Activated CD4-positive, alpha-beta T cell treated with anti-CD3 and anti-CD28 coated beads, Interleukin-2, amount 50 U/mL, for 24 hours (primary cell): ENCODE results near the gene RELL1.
A peak's percentile ranks its signal among the peaks of the same experiment; 100 is the strongest.

Source experiments
- DNase-seq, 2 donors: peaks; one replicate each; pipeline ENCODE4 v3.0.0-alpha.2; 2020; ENCODE audit warnings: low read depth in 1 of 2, low spot score in 1 of 2

Gene RELL1

GRCh38 chr4:37603711-37604110 lies 82.5 kb downstream of the RELL1 start:
- DNase-seq = no peak

GRCh38 chr4:37603070-37603468 lies 83.1 kb downstream of the RELL1 start:
- DNase-seq = peak; percentile 63 to 69

- no peak for DNase-seq
Observed at GRCh38 chr4:37602454-37603069, 83.6 kb downstream of the RELL1 start.

GRCh38 chr4:37601531-37601930 lies 84.6 kb downstream of the RELL1 start:
- DNase-seq = no peak

GRCh38 chr4:37599092-37599790 lies 86.9 kb downstream of the RELL1 start:
- no peak for DNase-seq

- no peak for DNase-seq
Observed at GRCh38 chr4:37597034-37597433, 89.1 kb downstream of the RELL1 start.

GRCh38 chr4:37595875-37596680 lies 90.1 kb downstream of the RELL1 start:
- no peak for DNase-seq

- DNase-seq = no peak
Observed at GRCh38 chr4:37594099-37594498, 92.1 kb downstream of the RELL1 start.

GRCh38 chr4:37591349-37591748 lies 94.8 kb downstream of the RELL1 start:
- DNase-seq = no peak

GRCh38 chr4:37590016-37590415 lies 96.2 kb downstream of the RELL1 start:
- DNase-seq = no peak

GRCh38 chr4:37588150-37588549 lies 98.0 kb downstream of the RELL1 start:
- no peak for DNase-seq

GRCh38 chr4:37586194-37586593 lies 100.0 kb downstream of the RELL1 start:
- DNase-seq = no peak

- no peak for DNase-seq
Observed at GRCh38 chr4:37584493-37585060, 101.6 kb downstream of the RELL1 start.

- DNase-seq = no peak
Observed at GRCh38 chr4:37584071-37584470, 102.1 kb downstream of the RELL1 start.

- DNase-seq = no peak
Observed at GRCh38 chr4:37573566-37573965, 112.6 kb downstream of the RELL1 start.

GRCh38 chr4:37568489-37568888 lies 117.7 kb downstream of the RELL1 start:
- no peak for DNase-seq

- no peak for DNase-seq
Observed at GRCh38 chr4:37567836-37568235, 118.3 kb downstream of the RELL1 start.

- no peak for DNase-seq
Observed at GRCh38 chr4:37562592-37562991, 123.6 kb downstream of the RELL1 start.

GRCh38 chr4:37561803-37562207 lies 124.4 kb downstream of the RELL1 start:
- no peak for DNase-seq

- DNase-seq = no peak
Observed at GRCh38 chr4:37561196-37561802, 124.9 kb downstream of the RELL1 start.
